Measurements from ENCODE around the gene RNF141. TPM values are rescaled to one million over a fixed set of nuclear protein-coding genes. Genes with fewer than 3 reads are reported as not detected.

RNF141 gene
- polyA plus RNA-seq, 1 donor from 2014 or later = 79.2 TPM

DNA sequence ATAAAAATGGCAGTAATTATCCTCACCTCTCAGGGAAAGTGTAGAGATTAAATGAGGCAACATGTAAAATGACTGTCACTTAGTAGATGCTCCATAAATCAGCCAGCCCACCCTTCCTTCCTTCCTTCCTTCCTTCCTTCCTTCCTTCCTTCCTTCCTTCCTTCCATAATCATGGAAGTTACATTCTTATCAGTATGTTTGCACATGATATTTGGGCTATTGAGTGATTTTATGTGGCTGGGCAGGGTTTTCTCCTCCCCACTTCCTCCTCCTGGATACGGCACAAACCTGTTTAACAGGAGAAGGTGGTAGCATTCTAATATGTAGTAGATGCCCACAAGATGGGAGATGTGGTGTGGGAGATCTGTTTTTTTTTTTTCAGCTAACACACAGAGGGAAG, 15.6 kb upstream of the RNF141 start:
- Histone ChIP-seq H3K4me3 (ENCODE audit: low read length) (no peak overlapping the region), H3K79me2 (replicated peaks; ENCODE audit: insufficient read depth, low read length) (no peaks in the 10 kb centered on the region), H3F3A (ENCODE audit: insufficient read depth, low read length, poor library complexity, severe bottlenecking) (no peaks in the 10 kb centered on the region), H3K9me3 (ENCODE audit: low read length) (no peaks in the 10 kb centered on the region), H3K36me3 (ENCODE audit: insufficient read depth, low read length) (no peaks in the 10 kb centered on the region), H3K9me2 (ENCODE audit: insufficient read depth, low read length) (no peaks in the 10 kb centered on the region), H3K9ac (ENCODE audit: low read length) (no peak overlapping the region), H3K27me3 (ENCODE audit: insufficient read depth, low read depth, low read length) (no peaks in the 10 kb centered on the region), H2AFZ (ENCODE audit: low read depth, low read length) (no peak overlapping the region), H3K4me2 (ENCODE audit: low read length) (no peak overlapping the region), H4K20me1 (ENCODE audit: insufficient read depth) (no peaks in the 10 kb centered on the region), H3K27ac (ENCODE audit: low read length) (no peak overlapping the region)
- TF ChIP-seq SMC3 (conservative IDR thresholded peaks at IDR 0.05; ENCODE audit: poor library complexity) = no peak
- no peak for TF ChIP-seq MXI1 (conservative IDR thresholded peaks at IDR 0.05; ENCODE audit: poor library complexity, severe bottlenecking)
- TF ChIP-seq, protein P1, sequence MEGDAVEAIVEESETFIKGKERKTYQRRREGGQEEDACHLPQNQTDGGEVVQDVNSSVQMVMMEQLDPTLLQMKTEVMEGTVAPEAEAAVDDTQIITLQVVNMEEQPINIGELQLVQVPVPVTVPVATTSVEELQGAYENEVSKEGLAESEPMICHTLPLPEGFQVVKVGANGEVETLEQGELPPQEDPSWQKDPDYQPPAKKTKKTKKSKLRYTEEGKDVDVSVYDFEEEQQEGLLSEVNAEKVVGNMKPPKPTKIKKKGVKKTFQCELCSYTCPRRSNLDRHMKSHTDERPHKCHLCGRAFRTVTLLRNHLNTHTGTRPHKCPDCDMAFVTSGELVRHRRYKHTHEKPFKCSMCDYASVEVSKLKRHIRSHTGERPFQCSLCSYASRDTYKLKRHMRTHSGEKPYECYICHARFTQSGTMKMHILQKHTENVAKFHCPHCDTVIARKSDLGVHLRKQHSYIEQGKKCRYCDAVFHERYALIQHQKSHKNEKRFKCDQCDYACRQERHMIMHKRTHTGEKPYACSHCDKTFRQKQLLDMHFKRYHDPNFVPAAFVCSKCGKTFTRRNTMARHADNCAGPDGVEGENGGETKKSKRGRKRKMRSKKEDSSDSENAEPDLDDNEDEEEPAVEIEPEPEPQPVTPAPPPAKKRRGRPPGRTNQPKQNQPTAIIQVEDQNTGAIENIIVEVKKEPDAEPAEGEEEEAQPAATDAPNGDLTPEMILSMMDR (IDR thresholded peaks at IDR 0.05; ENCODE audit: poor library complexity, severe bottlenecking) = no peak
- TF ChIP-seq EP300 (conservative IDR thresholded peaks at IDR 0.05; ENCODE audit: poor library complexity, severe bottlenecking) = no peak
- no peak for TF ChIP-seq POLR2AphosphoS5 (IDR thresholded peaks at IDR 0.05)

DNA sequence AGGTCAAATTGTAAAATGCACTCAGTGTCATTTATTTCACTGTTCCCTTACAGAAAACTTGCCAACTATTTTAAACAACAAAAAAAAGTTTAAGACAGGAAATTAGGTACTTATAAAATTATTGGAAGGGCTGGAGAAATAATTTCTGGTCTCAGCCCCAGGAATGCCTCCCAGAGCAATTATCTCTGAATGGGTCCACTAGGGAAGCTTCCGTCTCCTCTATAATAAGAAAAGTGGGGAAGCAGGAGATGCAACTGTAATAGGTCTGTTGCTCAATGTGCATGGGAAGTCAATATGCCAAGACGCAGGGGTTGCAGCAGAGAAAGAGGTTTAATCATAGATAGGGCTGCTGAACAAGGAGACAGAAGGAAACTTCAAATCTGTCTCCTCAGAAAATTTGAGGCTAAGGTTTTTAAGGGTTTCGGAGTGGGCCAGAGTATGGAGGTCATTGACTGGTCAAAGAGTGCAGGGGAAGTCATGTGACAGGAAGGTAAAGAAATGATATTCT, 10.9 kb upstream of the RNF141 start:
- no peak overlapping the region for H3K9ac ChIP-seq (ENCODE audit: low read length)
- no peak overlapping the region for H2AFZ ChIP-seq (ENCODE audit: low read depth, low read length)
- H4K20me1 ChIP-seq (ENCODE audit: insufficient read depth) = no peaks in the 10 kb centered on the region
- H3K27ac ChIP-seq (ENCODE audit: low read length) = no peak overlapping the region
- H3K9me3 ChIP-seq (ENCODE audit: low read length) = no peaks in the 10 kb centered on the region
- no peaks in the 10 kb centered on the region for H3K27me3 ChIP-seq (ENCODE audit: insufficient read depth, low read depth, low read length)
- no peaks in the 10 kb centered on the region for H3K36me3 ChIP-seq (ENCODE audit: insufficient read depth, low read length)
- TF ChIP-seq, protein P1 (IDR thresholded peaks at IDR 0.05; ENCODE audit: poor library complexity, severe bottlenecking) = no peak
- no peak for TF ChIP-seq MXI1 (conservative IDR thresholded peaks at IDR 0.05; ENCODE audit: poor library complexity, severe bottlenecking)
- TF ChIP-seq, protein P2, sequence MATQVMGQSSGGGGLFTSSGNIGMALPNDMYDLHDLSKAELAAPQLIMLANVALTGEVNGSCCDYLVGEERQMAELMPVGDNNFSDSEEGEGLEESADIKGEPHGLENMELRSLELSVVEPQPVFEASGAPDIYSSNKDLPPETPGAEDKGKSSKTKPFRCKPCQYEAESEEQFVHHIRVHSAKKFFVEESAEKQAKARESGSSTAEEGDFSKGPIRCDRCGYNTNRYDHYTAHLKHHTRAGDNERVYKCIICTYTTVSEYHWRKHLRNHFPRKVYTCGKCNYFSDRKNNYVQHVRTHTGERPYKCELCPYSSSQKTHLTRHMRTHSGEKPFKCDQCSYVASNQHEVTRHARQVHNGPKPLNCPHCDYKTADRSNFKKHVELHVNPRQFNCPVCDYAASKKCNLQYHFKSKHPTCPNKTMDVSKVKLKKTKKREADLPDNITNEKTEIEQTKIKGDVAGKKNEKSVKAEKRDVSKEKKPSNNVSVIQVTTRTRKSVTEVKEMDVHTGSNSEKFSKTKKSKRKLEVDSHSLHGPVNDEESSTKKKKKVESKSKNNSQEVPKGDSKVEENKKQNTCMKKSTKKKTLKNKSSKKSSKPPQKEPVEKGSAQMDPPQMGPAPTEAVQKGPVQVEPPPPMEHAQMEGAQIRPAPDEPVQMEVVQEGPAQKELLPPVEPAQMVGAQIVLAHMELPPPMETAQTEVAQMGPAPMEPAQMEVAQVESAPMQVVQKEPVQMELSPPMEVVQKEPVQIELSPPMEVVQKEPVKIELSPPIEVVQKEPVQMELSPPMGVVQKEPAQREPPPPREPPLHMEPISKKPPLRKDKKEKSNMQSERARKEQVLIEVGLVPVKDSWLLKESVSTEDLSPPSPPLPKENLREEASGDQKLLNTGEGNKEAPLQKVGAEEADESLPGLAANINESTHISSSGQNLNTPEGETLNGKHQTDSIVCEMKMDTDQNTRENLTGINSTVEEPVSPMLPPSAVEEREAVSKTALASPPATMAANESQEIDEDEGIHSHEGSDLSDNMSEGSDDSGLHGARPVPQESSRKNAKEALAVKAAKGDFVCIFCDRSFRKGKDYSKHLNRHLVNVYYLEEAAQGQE (IDR thresholded peaks at IDR 0.05; ENCODE audit: borderline replicate concordance) = no peak
- no peak for TF ChIP-seq EZH2 (IDR thresholded peaks at IDR 0.05; ENCODE audit: borderline replicate concordance, insufficient read depth, low read length, poor library complexity, severe bottlenecking)
- no peak for TF ChIP-seq TAF1 (IDR thresholded peaks at IDR 0.05; ENCODE audit: low read depth)
- no peak for TF ChIP-seq RAD21 (conservative IDR thresholded peaks at IDR 0.05)
- TF ChIP-seq SMC3 (conservative IDR thresholded peaks at IDR 0.05; ENCODE audit: poor library complexity) = no peak
- TF ChIP-seq EP300 (conservative IDR thresholded peaks at IDR 0.05; ENCODE audit: poor library complexity, severe bottlenecking) = no peak
- no peak for TF ChIP-seq POLR2AphosphoS5 (IDR thresholded peaks at IDR 0.05)
- no peaks in the 10 kb centered on the region for H3F3A ChIP-seq (ENCODE audit: insufficient read depth, low read length, poor library complexity, severe bottlenecking)
- H3K9me2 ChIP-seq (ENCODE audit: insufficient read depth, low read length) = no peaks in the 10 kb centered on the region
- no peak overlapping the region for H3K4me3 ChIP-seq (ENCODE audit: low read length)
- H3K79me2 ChIP-seq (replicated peaks; ENCODE audit: insufficient read depth, low read length) = no peaks in the 10 kb centered on the region
- H3K4me2 ChIP-seq (ENCODE audit: low read length) = no peak overlapping the region

All from neural cell (in vitro differentiated cells).